Activated T-cell treated with anti-CD3 and anti-CD28 coated beads for 4 hours (primary cell): ENCODE measurements around the gene PTCD3.

Source experiments
- DNase-seq: peaks from one replicate; pipeline ENCODE4 v3.0.0-alpha.2; 2020

PTCD3 gene

GRCh38 chr2:86082756-86083155 lies 23.3 kb upstream of the PTCD3 start:
- no peak for DNase-seq

DNA sequence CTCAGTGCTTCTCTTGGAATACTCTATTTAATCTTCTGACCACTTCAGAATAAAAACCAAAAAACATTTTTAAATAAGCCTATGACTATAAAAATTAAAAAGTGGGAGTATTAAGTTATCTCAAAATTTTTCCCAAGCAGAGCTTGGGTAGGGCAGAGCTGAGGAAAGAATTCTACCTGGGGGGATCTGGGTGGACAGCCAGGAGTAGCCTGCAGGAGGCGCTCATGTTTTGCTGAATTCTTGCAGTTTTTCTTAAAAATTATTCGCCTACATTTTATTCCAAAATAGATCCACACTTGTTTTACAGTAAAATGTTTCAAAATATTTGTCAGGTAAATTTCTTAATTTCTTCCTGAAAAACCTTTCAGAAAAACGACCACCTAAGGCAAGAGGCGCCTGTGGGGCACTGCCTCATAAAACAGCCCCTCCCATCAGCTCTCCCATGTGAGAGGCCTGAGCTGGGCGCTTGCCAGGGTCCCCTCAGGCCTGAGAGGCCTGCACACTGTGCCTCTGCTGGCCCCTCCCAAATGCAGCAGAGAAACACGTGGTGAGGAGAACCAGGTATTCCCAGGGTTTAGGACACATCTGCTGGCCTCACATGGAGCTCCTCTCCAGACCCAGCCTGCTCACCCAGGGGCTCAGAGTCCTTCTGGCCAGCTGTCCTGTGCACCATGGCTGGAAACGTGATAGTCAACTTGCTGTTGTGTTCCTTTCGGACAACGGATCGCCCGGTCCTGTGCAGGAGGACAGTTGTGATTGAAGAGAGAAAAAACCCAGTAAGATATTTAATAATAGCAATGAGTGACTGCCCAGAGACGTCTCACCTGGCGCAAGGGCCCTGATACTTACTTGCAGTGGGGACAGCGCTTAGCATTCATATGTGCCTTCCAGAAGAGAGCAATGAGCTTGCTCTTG lies 17.8 kb upstream of the PTCD3 start:
- DNase-seq, result no peak

GRCh38 chr2:86094229-86094628 lies 11.8 kb upstream of the PTCD3 start:
- no peak for DNase-seq

GRCh38 chr2:86097114-86097896 lies 8.7 kb upstream of the PTCD3 start:
- DNase-seq, result no peak

GRCh38 chr2:86097913-86098312 lies 8.1 kb upstream of the PTCD3 start:
- no peak for DNase-seq

DNA sequence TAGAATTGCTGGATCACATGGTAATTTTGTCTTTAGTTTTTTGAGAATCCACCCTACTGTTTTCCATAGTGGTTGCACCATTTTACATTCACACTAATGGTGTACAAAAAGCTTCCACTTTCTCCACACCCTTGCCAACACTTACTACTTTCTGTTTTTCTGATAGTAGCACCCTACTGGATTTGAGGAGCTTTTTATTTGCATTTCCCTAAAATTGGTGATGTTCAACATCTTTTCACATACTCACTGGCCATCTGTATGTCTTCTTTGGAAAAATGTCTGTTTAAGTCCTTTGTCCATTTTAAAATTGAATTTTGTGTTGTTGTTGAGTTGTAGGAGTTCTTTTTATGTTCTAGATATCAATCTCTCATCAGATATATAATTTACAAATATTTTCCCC lies 3.9 kb upstream of the PTCD3 start:
- no peak for DNase-seq

- DNase-seq, result peak; percentile 70
Measured at GRCh38 chr2:86105252-86105968, 625 bp upstream of the PTCD3 start, which contains the start of gene POLR1A. Gene POLR1A, minus strand, starts transcription at chr2:86105886. Its CDS starts 110 bp downstream, at chr2:86105776.

GRCh38 chr2:86107031-86107430 lies 996 bp downstream of the PTCD3 start:
- DNase-seq, result no peak

DNA sequence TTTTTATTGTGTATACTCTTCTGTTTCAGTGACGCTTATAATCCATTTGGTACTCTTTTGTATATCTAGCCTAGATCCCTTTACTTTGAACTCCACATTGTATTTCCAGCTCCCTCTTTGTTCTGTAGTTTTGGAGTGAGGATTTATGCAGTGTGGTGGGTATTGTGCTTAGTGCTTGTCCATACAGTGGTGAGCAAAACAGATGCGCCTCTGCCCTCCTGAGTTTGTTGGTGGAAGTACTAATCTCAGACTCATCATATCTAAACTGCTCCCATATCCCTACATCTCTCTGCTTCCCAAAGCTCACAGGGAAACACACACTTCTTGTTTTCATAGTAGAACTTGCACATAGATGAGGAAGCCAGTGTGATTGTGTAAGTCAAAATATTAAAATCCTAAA lies 12.1 kb downstream of the PTCD3 start:
- DNase-seq, result no peak

- no peak for DNase-seq
Measured at GRCh38 chr2:86123328-86123925, 17.4 kb downstream of the PTCD3 start.

GRCh38 chr2:86124683-86125082 lies 18.6 kb downstream of the PTCD3 start:
- DNase-seq, result no peak

DNA sequence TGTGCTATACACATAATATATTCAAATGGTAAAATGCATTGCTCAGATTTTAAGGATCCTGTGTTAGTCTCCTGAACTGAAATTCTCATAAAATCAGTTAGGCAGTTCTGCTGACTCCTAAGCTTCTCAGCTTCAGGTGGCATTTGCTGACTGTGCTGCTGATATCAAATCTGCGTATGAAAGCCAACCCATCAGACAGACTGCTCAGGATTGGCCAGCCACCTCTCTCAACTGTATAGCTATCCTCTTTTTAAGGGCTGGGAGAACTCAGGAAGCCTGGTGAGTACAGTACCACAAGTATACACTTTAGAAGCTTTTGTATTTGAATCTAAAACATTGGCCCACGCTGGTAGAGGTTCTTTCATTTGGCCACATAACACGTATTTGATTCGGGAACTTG lies 28.7 kb downstream of the PTCD3 start:
- DNase-seq, result no peak

DNA sequence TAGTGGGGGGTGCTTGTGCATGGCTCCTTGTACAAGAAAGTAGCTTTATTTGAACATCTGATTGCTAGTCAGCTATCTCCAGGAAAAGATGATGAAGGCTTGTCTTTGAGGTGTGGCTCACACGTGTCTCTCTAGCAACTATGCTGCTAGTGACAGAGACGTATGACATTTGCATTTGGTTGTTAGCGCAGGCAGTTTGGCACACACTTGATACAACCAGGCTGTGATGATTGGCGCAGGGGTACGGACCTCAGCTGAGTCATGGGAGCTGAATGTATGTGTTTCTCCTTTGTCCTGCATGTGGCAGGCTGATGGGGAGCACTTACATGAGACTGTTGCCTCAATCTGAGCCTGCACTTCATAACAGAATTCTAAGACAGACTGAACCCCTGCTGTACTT lies 29.6 kb downstream of the PTCD3 start:
- DNase-seq, result no peak

GRCh38 chr2:86136141-86136540 lies 30.1 kb downstream of the PTCD3 start:
- no peak for DNase-seq

- no peak for DNase-seq
Measured at GRCh38 chr2:86138736-86139625, 32.9 kb downstream of the PTCD3 start.

- DNase-seq, result no peak
Measured at GRCh38 chr2:86139981-86140380, 33.9 kb downstream of the PTCD3 start.

DNA sequence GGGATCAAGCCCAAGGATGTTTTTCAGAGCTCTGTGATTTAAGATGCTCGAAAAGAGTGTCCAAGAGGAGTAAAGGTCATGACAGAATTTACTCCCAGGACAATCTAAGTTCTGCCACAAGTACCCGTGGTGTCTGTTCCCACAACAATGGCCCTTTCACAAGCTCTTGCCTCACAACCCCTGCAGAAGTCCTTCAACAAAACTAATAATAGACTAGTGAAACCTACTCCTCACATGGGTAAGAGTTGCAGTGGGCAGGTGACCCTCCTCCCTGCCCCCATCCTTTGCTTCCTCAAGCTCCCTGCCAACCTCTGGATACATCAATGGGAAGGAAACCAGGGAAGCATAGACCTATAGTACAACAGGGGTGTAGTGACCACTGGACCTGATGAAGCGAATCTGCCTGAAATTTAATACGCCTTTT lies 34.9 kb downstream of the PTCD3 start:
- DNase-seq, result no peak

GRCh38 chr2:86142436-86143257 lies 36.6 kb downstream of the PTCD3 start:
- DNase-seq, result no peak

- DNase-seq, result no peak
Measured at GRCh38 chr2:86143307-86143706, 37.3 kb downstream of the PTCD3 start.

GRCh38 chr2:86143926-86144685 lies 38.1 kb downstream of the PTCD3 start:
- DNase-seq, result no peak
